Parathyroid adenoma (tissue), 2 donors: ENCODE measurements around the gene SPSB3.

Experiments
- H2AFZ ChIP-seq: fragments of 300-600 bp; sonication (generic); one replicate; pipeline ENCODE4 v1.7.0; 2017; ENCODE audit warnings: antibody characterized with exemption, mild to moderate bottlenecking
- H3K27ac ChIP-seq: fragments of 300-600 bp; sonication (generic); one replicate; pipeline ENCODE4 v1.7.0; 2017
- H3K27me3 ChIP-seq: fragments of 300-600 bp; sonication (generic); one replicate; pipeline ENCODE4 v1.7.0; 2017; ENCODE audit warnings: low read length; ENCODE audit not compliant: control insufficient read depth, insufficient read depth
- H3K36me3 ChIP-seq: fragments of 300-600 bp; sonication (generic); one replicate; pipeline ENCODE4 v1.7.0; 2017; ENCODE audit warnings: low read length; ENCODE audit not compliant: control insufficient read depth, insufficient read depth
- H3K4me1 ChIP-seq: fragments of 300-600 bp; sonication (generic); one replicate; pipeline ENCODE4 v1.7.0; 2017; ENCODE audit warnings: control low read depth
- H3K4me2 ChIP-seq: fragments of 300-600 bp; sonication (generic); one replicate; pipeline ENCODE4 v1.7.0; 2017; ENCODE audit warnings: low read length
- H3K4me3 ChIP-seq: fragments of 300-600 bp; sonication (generic); one replicate; pipeline ENCODE4 v1.7.0; 2017; ENCODE audit warnings: low read depth, low read length
- H3K79me2 ChIP-seq: fragments of 300-600 bp; sonication (generic); one replicate; pipeline ENCODE4 v1.7.0; 2017; ENCODE audit warnings: control low read depth
- H3K9ac ChIP-seq: fragments of 300-600 bp; sonication (generic); one replicate; pipeline ENCODE4 v1.7.0; 2017; ENCODE audit warnings: mild to moderate bottlenecking
- H3K9me3 ChIP-seq: fragments of 300-600 bp; sonication (generic); one replicate; pipeline ENCODE4 v1.7.0; 2017; ENCODE audit warnings: low read length; ENCODE audit not compliant: control insufficient read depth
- TF ChIP-seq, protein P1 (sequence below): fragments of 300-600 bp; sonication (generic); IDR thresholded peaks from one replicate; pipeline ENCODE4 v1.7.0; 2017; ENCODE audit warnings: antibody characterized with exemption, mild to moderate bottlenecking
- donor health status: primary hyperparathyroidism.

SPSB3 gene

DNA sequence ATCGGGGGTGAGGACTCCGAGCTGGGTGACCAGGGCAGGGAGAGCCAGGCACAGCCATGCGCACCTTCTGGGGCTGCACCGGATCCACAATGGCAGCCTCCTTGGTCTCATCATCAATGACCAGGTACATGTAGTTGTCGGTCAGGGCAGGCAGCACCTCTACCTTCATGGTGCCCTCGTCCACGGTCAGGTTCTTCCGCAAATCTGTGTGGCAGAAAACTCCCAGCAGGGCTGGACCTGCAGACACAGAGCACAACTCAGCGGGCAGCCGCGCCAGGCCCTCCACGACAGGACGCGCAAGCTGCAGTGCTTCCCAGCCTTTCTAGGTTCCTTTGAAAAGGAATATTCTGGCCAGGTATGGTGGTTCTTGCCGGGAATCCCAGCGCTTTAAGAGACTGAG lies 40.4 kb upstream of the SPSB3 start:
- no peak overlapping the region for H3K4me2 ChIP-seq
- no peak overlapping the region for H3K27ac ChIP-seq
- no peak overlapping the region for H3K4me3 ChIP-seq
- H2AFZ ChIP-seq = no peak overlapping the region
- peaks cover 54% of the 10 kb centered on the region for H3K79me2 ChIP-seq
- no peaks in the 10 kb centered on the region for H3K27me3 ChIP-seq
- no peak overlapping the region for H3K9ac ChIP-seq
- H3K4me1 ChIP-seq = peaks cover 7% of the 10 kb centered on the region
- no peaks in the 10 kb centered on the region for H3K36me3 ChIP-seq
- TF ChIP-seq, protein P1, sequence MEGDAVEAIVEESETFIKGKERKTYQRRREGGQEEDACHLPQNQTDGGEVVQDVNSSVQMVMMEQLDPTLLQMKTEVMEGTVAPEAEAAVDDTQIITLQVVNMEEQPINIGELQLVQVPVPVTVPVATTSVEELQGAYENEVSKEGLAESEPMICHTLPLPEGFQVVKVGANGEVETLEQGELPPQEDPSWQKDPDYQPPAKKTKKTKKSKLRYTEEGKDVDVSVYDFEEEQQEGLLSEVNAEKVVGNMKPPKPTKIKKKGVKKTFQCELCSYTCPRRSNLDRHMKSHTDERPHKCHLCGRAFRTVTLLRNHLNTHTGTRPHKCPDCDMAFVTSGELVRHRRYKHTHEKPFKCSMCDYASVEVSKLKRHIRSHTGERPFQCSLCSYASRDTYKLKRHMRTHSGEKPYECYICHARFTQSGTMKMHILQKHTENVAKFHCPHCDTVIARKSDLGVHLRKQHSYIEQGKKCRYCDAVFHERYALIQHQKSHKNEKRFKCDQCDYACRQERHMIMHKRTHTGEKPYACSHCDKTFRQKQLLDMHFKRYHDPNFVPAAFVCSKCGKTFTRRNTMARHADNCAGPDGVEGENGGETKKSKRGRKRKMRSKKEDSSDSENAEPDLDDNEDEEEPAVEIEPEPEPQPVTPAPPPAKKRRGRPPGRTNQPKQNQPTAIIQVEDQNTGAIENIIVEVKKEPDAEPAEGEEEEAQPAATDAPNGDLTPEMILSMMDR = no peak
- no peaks in the 10 kb centered on the region for H3K9me3 ChIP-seq

DNA sequence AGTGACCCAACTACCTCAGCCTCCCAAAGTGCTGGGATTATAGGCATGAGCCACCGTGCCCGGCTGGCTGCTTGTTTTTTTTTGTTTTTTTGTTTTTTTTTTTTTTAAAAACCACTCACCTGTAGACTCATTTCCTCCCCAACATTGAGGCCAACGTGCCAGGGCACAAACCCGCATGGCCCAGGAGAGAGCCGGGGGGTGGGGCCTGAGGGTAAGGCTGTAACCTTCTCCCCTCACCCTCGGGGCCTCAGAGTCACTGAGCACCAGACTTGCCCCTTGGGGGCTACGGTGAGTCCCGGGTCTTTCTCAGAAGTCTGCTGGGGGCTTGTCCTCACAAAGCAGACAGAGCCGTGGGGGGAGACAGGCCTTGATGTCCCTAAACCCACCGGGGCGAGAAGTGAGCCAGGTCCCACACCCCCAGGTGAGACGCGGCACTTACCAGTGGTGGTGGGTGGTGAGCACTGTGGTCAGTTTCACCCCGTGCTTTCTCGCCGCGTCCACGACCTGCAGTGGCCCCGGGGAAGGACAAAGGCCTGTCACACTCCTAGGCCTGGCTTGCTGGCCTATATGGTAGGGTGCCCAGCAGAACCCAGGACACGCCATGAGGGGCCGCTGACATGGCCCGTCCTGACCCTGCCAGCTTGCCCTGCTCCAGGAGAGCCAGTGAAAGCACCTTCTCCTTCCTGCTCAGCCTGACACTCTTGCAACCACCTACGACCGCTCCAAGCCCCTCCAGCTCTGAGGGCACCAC lies 39.7 kb upstream of the SPSB3 start:
- TF ChIP-seq, protein P1 = no peak
- H3K27me3 ChIP-seq = no peaks in the 10 kb centered on the region
- no peak overlapping the region for H3K9ac ChIP-seq
- H2AFZ ChIP-seq = no peak overlapping the region
- H3K9me3 ChIP-seq = no peaks in the 10 kb centered on the region
- H3K36me3 ChIP-seq = no peaks in the 10 kb centered on the region
- H3K4me2 ChIP-seq = no peak overlapping the region
- H3K4me1 ChIP-seq = peaks cover 5% of the 10 kb centered on the region
- no peak overlapping the region for H3K27ac ChIP-seq
- peaks cover 52% of the 10 kb centered on the region for H3K79me2 ChIP-seq
- no peak overlapping the region for H3K4me3 ChIP-seq

DNA sequence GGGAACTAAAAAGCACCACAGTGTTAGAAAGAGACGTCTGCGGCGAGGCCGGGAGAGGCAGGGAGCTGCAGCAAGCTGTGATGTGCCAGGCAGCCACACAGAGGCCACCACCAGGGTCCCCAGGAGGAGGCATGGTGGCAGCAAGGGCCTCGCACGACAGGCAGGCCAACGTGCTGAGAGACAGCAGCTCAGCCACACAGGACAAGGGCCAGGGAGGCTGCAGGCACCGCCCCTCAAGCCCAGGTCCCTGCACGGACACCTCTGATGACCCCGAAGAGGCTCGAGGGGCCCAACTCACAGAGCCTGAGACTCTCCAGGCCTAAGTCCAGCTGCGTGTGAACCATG lies 38.5 kb upstream of the SPSB3 start:
- Histone ChIP-seq H3K4me2 (no peak overlapping the region), H3K9ac (no peak overlapping the region), H3K36me3 (no peaks in the 10 kb centered on the region), H3K4me1 (peaks cover 5% of the 10 kb centered on the region), H3K27ac (no peak overlapping the region), H3K9me3 (no peaks in the 10 kb centered on the region), H3K27me3 (no peaks in the 10 kb centered on the region), H3K79me2 (peaks cover 52% of the 10 kb centered on the region), H2AFZ (no peak overlapping the region), H3K4me3 (no peak overlapping the region)
- TF ChIP-seq, protein P1 = no peak

DNA sequence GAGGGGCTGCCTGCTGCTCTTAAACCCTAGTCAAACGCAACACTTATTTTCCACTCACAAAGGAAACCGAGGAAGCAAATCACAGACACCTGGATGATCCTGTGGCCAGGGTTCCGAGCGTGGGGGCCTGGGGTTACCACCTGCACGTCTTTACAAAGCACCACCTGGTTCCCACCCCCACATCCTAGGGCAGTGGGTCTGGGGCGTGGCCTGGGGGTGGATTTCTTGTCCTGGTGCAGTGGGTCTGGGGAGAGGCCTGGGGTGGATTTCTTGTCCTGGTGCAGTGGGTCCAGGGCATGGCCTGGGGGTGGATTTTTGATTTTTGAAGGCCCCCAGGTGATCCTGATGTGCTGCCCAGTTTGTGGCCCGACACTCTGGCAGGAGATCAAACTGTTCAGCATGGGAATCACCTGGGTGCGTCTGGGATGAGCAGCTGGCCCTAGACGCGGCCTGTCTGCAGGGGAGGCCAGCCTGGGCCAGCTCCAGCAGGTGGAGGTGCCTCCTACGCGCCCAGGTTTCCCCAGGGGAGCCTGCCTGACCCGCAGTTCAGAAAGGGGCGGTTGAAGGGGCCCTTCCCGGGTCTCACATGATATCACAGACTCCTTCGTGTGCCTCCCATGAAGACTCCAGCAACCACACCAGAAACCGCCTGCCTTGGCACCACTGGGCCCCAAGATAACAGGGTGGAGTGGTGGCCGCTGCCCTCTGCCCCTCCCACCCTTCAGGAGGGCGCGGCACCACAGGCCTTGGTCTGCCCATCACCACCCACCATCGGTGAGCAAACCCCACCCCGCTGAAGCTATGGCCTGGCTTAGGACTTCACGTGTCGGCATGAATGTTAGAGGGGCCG lies 38.0 kb upstream of the SPSB3 start:
- H3K27me3 ChIP-seq = no peaks in the 10 kb centered on the region
- no peaks in the 10 kb centered on the region for H3K36me3 ChIP-seq
- no peak overlapping the region for H2AFZ ChIP-seq
- no peaks in the 10 kb centered on the region for H3K9me3 ChIP-seq
- H3K4me2 ChIP-seq = no peak overlapping the region
- H3K9ac ChIP-seq = no peak overlapping the region
- peaks cover 46% of the 10 kb centered on the region for H3K79me2 ChIP-seq
- TF ChIP-seq, protein P1 = no peak
- no peak overlapping the region for H3K27ac ChIP-seq
- H3K4me1 ChIP-seq = peaks cover under 1% of the 10 kb centered on the region
- no peak overlapping the region for H3K4me3 ChIP-seq
